SK-N-SH (cell line): ENCODE data around the gene CIAO3.

Experiments used
- CHD2 ChIP-seq: fragments of 150-350 bp; IDR thresholded peaks from 2 replicates; pipeline ENCODE4 v1.6.1; 2018; ENCODE audit warnings: low read length; ENCODE audit not compliant: partially characterized antibody
- CTCF ChIP-seq: fragments of 200-600 bp; sonication (generic); IDR thresholded peaks from 2 replicates; pipeline ENCODE4 v1.6.1; 2017; ENCODE audit warnings: antibody characterized with exemption, mild to moderate bottlenecking, moderate library complexity
- ELF1 ChIP-seq: IDR thresholded peaks from 2 replicates; pipeline ENCODE4 v1.4.0; 2012
- GABPA ChIP-seq: IDR thresholded peaks from 2 replicates; pipeline ENCODE4 v1.4.0; 2012; ENCODE audit warnings: low read depth, mild to moderate bottlenecking
- MAX ChIP-seq: IDR thresholded peaks from 2 replicates; pipeline ENCODE4 v1.4.0; 2012; ENCODE audit warnings: low read depth
- MXI1 ChIP-seq: IDR thresholded peaks from 2 replicates; pipeline ENCODE4 v1.6.1; 2012; ENCODE audit warnings: mild to moderate bottlenecking, low read depth, low read length, improper control_type of control experiment
- PBX3 ChIP-seq: IDR thresholded peaks from 2 replicates; pipeline ENCODE4; 2012
- TCF12 ChIP-seq: IDR thresholded peaks from 2 replicates; pipeline ENCODE4 v1.4.0; 2012
- YY1 ChIP-seq: IDR thresholded peaks from 2 replicates; pipeline ENCODE4 v1.4.0; 2012; ENCODE audit warnings: low read depth, mild to moderate bottlenecking
- ZBTB33 ChIP-seq: IDR thresholded peaks from 2 replicates; pipeline ENCODE4 v1.4.0; 2012; ENCODE audit warnings: low read depth, borderline replicate concordance

- no peak for TF ChIP-seq CTCF
- TF ChIP-seq CHD2, result no peak
- no peak for TF ChIP-seq YY1
- TF ChIP-seq MAX, result no peak
- TF ChIP-seq PBX3, result no peak
- no peak for TF ChIP-seq MXI1
- no peak for TF ChIP-seq TCF12
- TF ChIP-seq GABPA, result no peak
- TF ChIP-seq ZBTB33, result no peak
- TF ChIP-seq ELF1, result no peak
Measured at GRCh38 chr16:752007-752312, 11.2 kb upstream of the CIAO3 start.
